Lung (tissue), 12 donors: Measurements from ENCODE around the gene DPP6. TPM values are rescaled to one million over a fixed set of nuclear protein-coding genes. Genes with fewer than 3 reads are reported as not detected.

ENCODE experiments used
- ATAC-seq: fragments of 200-7000 bp; cut with Tn5 transposase; one replicate; pipeline ENCODE4 v1.9.1; 2020; ENCODE audit warnings: moderate number of reproducible peaks; ENCODE audit not compliant: insufficient read depth, low FRiP score
- DNase-seq, 3 donors: peaks; one replicate each; pipeline ENCODE4 v3.0.0-alpha.2; 2013 to 2017
- H3K27ac ChIP-seq, 2 donors: one replicate each; pipeline ENCODE4 v1.5.1; 2013; ENCODE audit warnings: mild to moderate bottlenecking in 2 of 2, moderate library complexity in 2 of 2, control low read depth in 1 of 2, inconsistent platforms in 1 of 2, low read depth in 1 of 2, low read length in 1 of 2
- H3K27me3 ChIP-seq, 3 donors: one replicate each; pipeline ENCODE4 v1.5.1; 2013; ENCODE audit warnings: low read length in 2 of 3; ENCODE audit not compliant: control insufficient read depth in 3 of 3, insufficient read depth in 3 of 3
- H3K36me3 ChIP-seq, 4 donors: one replicate each; pipeline ENCODE4 v1.5.1; 2013; ENCODE audit warnings: low read length in 4 of 4, mild to moderate bottlenecking in 1 of 4, moderate library complexity in 1 of 4; ENCODE audit not compliant: control insufficient read depth in 4 of 4, insufficient read depth in 4 of 4
- H3K4me1 ChIP-seq, 5 donors: one replicate each; pipeline ENCODE4 v1.5.1; 2013; ENCODE audit warnings: low read length in 5 of 5, mild to moderate bottlenecking in 2 of 5, moderate library complexity in 1 of 5; ENCODE audit not compliant: control insufficient read depth in 5 of 5, insufficient read depth in 5 of 5
- H3K4me3 ChIP-seq: one replicate; pipeline ENCODE4 v1.5.1; 2013; ENCODE audit warnings: mild to moderate bottlenecking, control low read depth, moderate library complexity
- H3K9ac ChIP-seq, 2 donors: one replicate each; pipeline ENCODE4 v1.5.1; 2013; ENCODE audit warnings: low read length in 2 of 2, control low read depth in 1 of 2; ENCODE audit not compliant: insufficient read depth in 1 of 2
- H3K9me3 ChIP-seq, 4 donors: one replicate each; pipeline ENCODE4 v1.5.1; 2013; ENCODE audit warnings: low read length in 3 of 4, mild to moderate bottlenecking in 1 of 4, moderate library complexity in 1 of 4; ENCODE audit not compliant: control insufficient read depth in 4 of 4, insufficient read depth in 3 of 4
- WGBS, 2 donors: extraction: QIAGEN DNeasy Blood & Tissue Kit; methylation state at CpG; one replicate each; pipeline ENCODE4 v1.1.7; 2013; 5-methylcytosine and 5-hydroxymethylcytosine counted together
- polyA plus RNA-seq, 2 donors: library from polyadenylated mRNA; stranded (reverse); fragments of 200-250 nt; gene quantifications; one replicate each; pipeline ENCODE4 v1.2.1, GENCODE V29; 2013
- total RNA-seq, 2 donors: library from RNA; depleted of rRNA in 1 of 2; stranded (reverse); fragments of >200 nt in 1 of 2; gene quantifications; one replicate each; pipeline ENCODE4 v1.2.1, GENCODE V29; 2014 to 2021
- TF ChIP-seq, protein P1 (sequence below): IDR thresholded peaks from 2 replicates; pipeline ENCODE4 v1.5.1; 2012; ENCODE audit warnings: mild to moderate bottlenecking; ENCODE audit errors: control extremely low read depth, extremely low read depth
- donor health status: control.
- donor health status: control.
- donor health status: Bipolar disorder and iron deficiency.
- donor health status: healthy.
- donor health status: DM: yes; HTN: yes; CAD: no.

The DPP6 gene
- total and polyA plus RNA-seq, 4 donors: 0.08 to 1.3 (median 0.75) TPM

DNA sequence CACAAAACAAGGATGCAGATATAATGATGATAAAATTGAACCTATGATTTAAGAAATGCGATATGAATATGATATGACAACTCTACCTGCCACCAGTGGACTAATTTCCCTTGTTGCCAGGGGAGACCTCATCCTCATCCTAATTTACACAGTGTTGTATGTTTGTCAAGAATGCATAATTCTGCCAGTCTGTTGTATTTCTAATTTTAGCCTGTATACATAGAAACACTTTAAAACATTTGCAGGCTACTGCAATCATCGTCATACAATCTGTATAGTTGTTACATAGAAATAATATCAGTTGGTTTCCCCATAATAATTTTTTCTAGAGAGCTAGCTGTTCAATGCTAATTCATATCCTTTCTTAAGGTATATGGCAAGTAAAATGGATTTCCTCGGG lies 274.2 kb downstream of the DPP6 start:
- 72 to 87% methylated on average over 3 of the region's 3 CpGs for WGBS, 2 donors
- no peaks in the 10 kb centered on the region for H3K36me3 ChIP-seq

DNA sequence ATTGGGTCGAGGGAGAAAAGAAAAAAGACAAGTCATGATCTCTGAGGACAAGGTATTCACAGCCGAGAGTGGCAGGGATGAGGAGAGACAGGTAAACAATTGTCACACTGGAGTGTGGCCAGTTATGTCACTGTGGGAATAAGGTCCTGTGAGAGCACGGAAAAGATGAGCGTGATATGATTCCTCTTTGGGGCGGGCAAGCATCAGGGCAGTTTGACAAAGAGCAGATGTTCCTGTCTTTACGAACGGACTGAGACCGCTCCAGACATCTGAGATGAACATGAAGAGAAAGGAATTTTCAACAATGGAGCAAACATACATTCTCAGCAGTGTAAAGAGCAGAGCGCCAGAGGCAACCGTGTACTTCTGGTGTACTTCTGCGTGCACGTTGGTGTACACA lies 278.1 kb downstream of the DPP6 start:
- DNase-seq (no peak), ATAC-seq (no peak)
- WGBS, 2 donors: 78 to 83% methylated on average over 12 of the region's 12 CpGs
- Histone ChIP-seq H3K27ac (no peak overlapping the region), H3K9ac (no peak overlapping the region), H3K4me1 (no peaks in the 10 kb centered on the region), H3K36me3 (no peaks in the 10 kb centered on the region), H3K9me3 (peaks cover 0 to 2% (median 0%) of the 10 kb centered on the region in 4 donors), H3K27me3 (no peaks in the 10 kb centered on the region), H3K4me3 (no peak overlapping the region)
- TF ChIP-seq, protein P1, sequence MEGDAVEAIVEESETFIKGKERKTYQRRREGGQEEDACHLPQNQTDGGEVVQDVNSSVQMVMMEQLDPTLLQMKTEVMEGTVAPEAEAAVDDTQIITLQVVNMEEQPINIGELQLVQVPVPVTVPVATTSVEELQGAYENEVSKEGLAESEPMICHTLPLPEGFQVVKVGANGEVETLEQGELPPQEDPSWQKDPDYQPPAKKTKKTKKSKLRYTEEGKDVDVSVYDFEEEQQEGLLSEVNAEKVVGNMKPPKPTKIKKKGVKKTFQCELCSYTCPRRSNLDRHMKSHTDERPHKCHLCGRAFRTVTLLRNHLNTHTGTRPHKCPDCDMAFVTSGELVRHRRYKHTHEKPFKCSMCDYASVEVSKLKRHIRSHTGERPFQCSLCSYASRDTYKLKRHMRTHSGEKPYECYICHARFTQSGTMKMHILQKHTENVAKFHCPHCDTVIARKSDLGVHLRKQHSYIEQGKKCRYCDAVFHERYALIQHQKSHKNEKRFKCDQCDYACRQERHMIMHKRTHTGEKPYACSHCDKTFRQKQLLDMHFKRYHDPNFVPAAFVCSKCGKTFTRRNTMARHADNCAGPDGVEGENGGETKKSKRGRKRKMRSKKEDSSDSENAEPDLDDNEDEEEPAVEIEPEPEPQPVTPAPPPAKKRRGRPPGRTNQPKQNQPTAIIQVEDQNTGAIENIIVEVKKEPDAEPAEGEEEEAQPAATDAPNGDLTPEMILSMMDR: no peak

More for the DNA sequence above, 274.2 kb downstream of the DPP6 start:
- no peak overlapping the region for H3K4me3 ChIP-seq
- peaks cover 0 to 2% (median 0%) of the 10 kb centered on the region in 4 donors for H3K9me3 ChIP-seq
- no peak for DNase-seq
- no peak for ATAC-seq
- no peaks in the 10 kb centered on the region for H3K4me1 ChIP-seq
- no peak overlapping the region for H3K9ac ChIP-seq
- no peak overlapping the region for H3K27ac ChIP-seq
- no peaks in the 10 kb centered on the region for H3K27me3 ChIP-seq
- TF ChIP-seq, protein P1: no peak

DNA sequence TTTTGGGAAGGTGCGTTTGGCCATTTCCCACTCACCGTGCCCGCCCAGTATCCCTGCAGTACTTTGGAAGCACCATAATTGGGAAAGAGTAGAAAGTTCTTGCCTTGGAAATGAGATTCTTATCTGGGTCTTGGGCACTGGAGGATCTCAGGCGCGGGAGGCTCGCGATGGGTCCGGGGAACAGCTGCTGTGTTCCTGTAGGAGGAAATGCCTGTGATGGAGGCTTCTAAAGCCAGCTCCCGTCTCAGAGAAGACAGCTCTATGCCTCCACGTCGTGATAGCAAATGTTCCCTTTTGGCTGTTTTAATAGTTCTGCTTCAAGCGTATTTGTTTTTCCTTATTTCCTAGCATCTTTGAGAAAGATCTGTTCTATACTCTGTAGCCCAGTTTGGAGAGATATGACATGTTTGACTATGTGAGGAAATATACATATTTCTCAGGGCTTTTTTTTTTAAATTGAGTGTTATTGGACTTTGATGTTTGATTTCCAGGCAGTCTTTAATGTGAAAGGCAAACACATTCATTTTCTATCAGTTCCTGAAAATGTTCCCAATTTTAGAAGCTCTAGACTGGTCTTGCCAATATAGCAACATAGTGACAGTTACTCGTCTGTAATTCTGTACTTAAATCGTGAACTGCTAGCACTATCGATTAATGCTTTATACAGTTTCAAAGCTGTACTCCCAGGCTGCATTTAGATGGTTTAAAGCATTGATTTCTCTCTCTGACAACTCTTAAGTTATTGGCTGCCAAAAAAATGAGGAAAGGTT lies 280.8 kb downstream of the DPP6 start:
- no peak overlapping the region for H3K27ac ChIP-seq
- H3K27me3 ChIP-seq: no peaks in the 10 kb centered on the region
- no peak for ATAC-seq
- 79 to 88% methylated on average over 15 of the region's 15 CpGs for WGBS, 2 donors
- no peak overlapping the region for H3K4me3 ChIP-seq
- H3K36me3 ChIP-seq: no peaks in the 10 kb centered on the region
- TF ChIP-seq, protein P1: no peak
- H3K4me1 ChIP-seq: no peaks in the 10 kb centered on the region
- peaks cover 0 to 2% (median 0%) of the 10 kb centered on the region in 4 donors for H3K9me3 ChIP-seq
- no peak for DNase-seq
- no peak overlapping the region for H3K9ac ChIP-seq
